Omental fat pad (tissue), 4 donors: ENCODE data around the gene STARD9. TPM values are rescaled to one million over a fixed set of nuclear protein-coding genes. Genes with fewer than 3 reads are reported as not detected.

Experiments used
- ATAC-seq: fragments of 150-250 bp; one replicate; pipeline ENCODE4 v1.9.1; 2016; ENCODE audit warnings: mild to moderate bottlenecking, moderate library complexity; ENCODE audit not compliant: low FRiP score
- DNase-seq: peaks from one replicate; pipeline ENCODE4 v3.0.0-alpha.2; 2019; ENCODE audit warnings: low spot score
- total RNA-seq, 4 donors: library from RNA; depleted of rRNA; stranded (reverse); fragments of >200 nt; gene quantifications; one replicate each; pipeline ENCODE4 v1.1.0, GENCODE V29; 2016
- TF ChIP-seq, protein P1 (sequence below), 3 donors: fragments of 450-650 bp; IDR thresholded peaks; one replicate each; pipeline ENCODE4 v1.5.1; 2016 to 2017; ENCODE audit warnings: antibody characterized with exemption in 3 of 3, mild to moderate bottlenecking in 3 of 3, moderate library complexity in 2 of 3

Gene STARD9
- total RNA-seq, 4 donors from 2014 or later: 16.5 to 77.1 (median 20.7) TPM

GRCh38 chr15:42627485-42627884, 52.1 kb downstream of the STARD9 start:
- DNase-seq (no peak), ATAC-seq (no peak)
- TF ChIP-seq, protein P1, sequence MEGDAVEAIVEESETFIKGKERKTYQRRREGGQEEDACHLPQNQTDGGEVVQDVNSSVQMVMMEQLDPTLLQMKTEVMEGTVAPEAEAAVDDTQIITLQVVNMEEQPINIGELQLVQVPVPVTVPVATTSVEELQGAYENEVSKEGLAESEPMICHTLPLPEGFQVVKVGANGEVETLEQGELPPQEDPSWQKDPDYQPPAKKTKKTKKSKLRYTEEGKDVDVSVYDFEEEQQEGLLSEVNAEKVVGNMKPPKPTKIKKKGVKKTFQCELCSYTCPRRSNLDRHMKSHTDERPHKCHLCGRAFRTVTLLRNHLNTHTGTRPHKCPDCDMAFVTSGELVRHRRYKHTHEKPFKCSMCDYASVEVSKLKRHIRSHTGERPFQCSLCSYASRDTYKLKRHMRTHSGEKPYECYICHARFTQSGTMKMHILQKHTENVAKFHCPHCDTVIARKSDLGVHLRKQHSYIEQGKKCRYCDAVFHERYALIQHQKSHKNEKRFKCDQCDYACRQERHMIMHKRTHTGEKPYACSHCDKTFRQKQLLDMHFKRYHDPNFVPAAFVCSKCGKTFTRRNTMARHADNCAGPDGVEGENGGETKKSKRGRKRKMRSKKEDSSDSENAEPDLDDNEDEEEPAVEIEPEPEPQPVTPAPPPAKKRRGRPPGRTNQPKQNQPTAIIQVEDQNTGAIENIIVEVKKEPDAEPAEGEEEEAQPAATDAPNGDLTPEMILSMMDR (IDR thresholded peaks at IDR 0.05): no peak

- ATAC-seq (no peak), DNase-seq (no peak)
- TF ChIP-seq, protein P1 (IDR thresholded peaks at IDR 0.05): no peak
Measured at GRCh38 chr15:42628761-42629160, 53.4 kb downstream of the STARD9 start.

DNA sequence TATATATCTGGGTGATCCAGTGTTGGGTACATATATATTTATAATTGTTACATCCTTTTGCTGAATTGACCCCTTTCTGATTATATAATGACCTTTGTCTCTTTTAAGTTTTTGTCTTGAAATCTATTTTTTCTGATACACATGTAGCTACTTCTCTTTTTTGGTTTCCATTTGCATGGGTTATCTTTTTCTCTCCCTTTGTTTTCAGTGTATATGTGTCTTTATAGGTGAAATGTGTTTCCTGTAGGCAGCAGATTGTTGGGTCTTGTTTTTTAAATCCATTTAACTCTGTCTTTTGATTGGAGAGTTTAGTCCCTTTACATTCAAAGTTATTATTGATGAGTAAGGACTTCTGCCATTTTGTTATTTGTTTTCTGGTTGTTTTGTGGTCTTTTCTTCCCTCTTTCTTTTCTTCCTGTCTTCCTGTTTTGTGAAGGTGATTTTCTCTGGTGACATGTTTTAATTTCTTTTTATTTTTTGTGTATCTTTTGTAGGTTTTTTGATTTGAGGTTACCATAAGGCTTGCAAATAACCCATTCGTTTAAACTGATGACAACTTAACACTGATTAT, 56.8 kb downstream of the STARD9 start:
- DNase-seq (no peak), ATAC-seq (no peak)
- TF ChIP-seq, protein P1 (IDR thresholded peaks at IDR 0.05): no peak

GRCh38 chr15:42640109-42640508, 64.7 kb downstream of the STARD9 start:
- TF ChIP-seq, protein P1 (IDR thresholded peaks at IDR 0.05): no peak
- no peak for DNase-seq
- no peak for ATAC-seq

DNA sequence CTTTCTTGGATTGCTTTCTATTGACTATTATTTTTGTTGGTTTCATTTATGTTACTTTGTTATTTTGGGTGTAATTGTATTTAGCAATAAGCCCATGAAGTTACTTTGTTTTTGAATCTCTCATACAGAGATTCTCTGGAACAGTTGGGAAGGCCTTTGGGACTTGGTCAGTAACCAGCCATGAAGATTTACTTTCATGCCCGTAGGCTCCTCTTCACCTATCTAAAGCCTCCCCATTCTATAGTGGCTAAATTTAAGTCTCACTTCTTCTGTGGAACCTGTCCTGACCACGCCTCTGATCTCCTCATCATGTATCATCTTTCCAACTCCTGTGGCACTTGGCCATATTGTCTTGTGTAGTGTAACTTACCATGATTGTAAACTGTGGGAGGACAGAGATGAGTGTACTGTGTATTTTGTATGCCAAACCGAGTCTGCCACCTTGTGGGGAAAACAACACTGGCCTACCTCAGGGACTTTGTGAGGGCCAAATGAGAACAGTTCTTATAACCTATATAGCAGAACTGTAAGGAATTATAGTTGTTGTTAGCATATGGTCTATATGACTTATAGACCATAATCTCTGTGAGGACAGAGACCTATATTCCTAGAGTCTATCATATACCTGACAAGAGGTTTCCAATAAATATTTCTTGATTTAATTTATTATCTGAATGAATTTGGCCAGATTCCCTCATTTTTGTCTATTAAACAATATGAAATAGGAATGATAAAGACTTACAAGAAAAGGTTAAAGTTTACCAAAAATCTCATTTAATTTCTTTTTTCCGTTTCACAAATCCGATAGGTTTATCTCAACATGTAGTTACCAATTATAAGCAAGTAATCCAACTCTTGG, 75.0 kb downstream of the STARD9 start:
- peak; percentile 95 for ATAC-seq
- peak; percentile 29 for DNase-seq
- TF ChIP-seq, protein P1 (IDR thresholded peaks at IDR 0.05): no peak

DNA sequence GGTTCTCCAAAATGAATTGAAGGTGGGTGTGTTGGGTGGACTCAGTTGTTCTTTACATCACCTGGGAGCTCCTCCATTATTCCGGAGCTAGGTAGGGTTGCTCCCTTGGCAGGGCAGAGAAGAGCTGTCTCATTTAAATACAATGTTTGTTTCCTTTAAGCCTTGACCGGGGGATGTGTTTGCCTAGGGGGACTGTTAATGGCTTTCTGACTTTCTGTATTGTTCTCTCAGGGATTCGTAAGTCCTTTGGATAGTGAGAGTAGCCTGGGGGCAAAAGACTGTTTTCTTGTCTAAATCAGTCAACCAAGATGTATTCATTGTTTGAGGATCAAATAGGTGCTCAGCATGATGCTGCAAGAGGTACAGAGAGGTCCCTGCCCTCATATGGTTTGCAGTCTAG, 90.4 kb downstream of the STARD9 start:
- DNase-seq (no peak), ATAC-seq (no peak)
- TF ChIP-seq, protein P1 (IDR thresholded peaks at IDR 0.05): no peak

- DNase-seq: no peak
- TF ChIP-seq, protein P1 (IDR thresholded peaks at IDR 0.05): no peak
- ATAC-seq: no peak
Measured at GRCh38 chr15:42667855-42668254, 92.4 kb downstream of the STARD9 start.
